Measurements from ENCODE around the gene PTGDS.

Gene PTGDS

GRCh38 chr9:136992819-136993369 lies 15.6 kb downstream of the PTGDS start:
- no peak for DNase-seq

GRCh38 chr9:136994180-136994887 lies 17.0 kb downstream of the PTGDS start:
- no peak for DNase-seq

- DNase-seq, result no peak
These were observed 17.6 kb downstream of the PTGDS start for GRCh38 chr9:136994888-136995230.

- DNase-seq, result no peak
These were observed 18.1 kb downstream of the PTGDS start for GRCh38 chr9:136995362-136995761.

- DNase-seq, result no peak
These were observed 18.5 kb downstream of the PTGDS start for GRCh38 chr9:136995772-136996311.

- DNase-seq, result peak; percentile 66
These were observed 19.3 kb downstream of the PTGDS start, which contains the start of gene CLIC3 for GRCh38 chr9:136996361-136997292. Gene CLIC3 (minus strand): TSS chr9:136996568. CDS start chr9:136996543, 25 bp downstream.

- DNase-seq, result peak; percentile 28
These were observed 20.1 kb downstream of the PTGDS start for GRCh38 chr9:136997371-136997770.

- DNase-seq, result peak; percentile 43
These were observed 20.5 kb downstream of the PTGDS start for GRCh38 chr9:136997830-136998234.

GRCh38 chr9:137000177-137000930 lies 23.1 kb downstream of the PTGDS start:
- DNase-seq, result no peak

- DNase-seq, result no peak
These were observed 24.7 kb downstream of the PTGDS start for GRCh38 chr9:137001857-137002645.

- no peak for DNase-seq
These were observed 25.3 kb downstream of the PTGDS start for GRCh38 chr9:137002646-137003041.

- peak; percentile 34 for DNase-seq
These were observed 27.0 kb downstream of the PTGDS start for GRCh38 chr9:137004285-137004684.

GRCh38 chr9:137006116-137007003 lies 29.1 kb downstream of the PTGDS start:
- DNase-seq, result no peak

- no peak for DNase-seq
These were observed 30.0 kb downstream of the PTGDS start for GRCh38 chr9:137007108-137007815.

GRCh38 chr9:137007816-137008270 lies 30.5 kb downstream of the PTGDS start:
- DNase-seq, result no peak

GRCh38 chr9:137008312-137008711 lies 31.0 kb downstream of the PTGDS start:
- no peak for DNase-seq

- DNase-seq, result no peak
These were observed 31.9 kb downstream of the PTGDS start for GRCh38 chr9:137009217-137009616.

- no peak for DNase-seq
These were observed 32.8 kb downstream of the PTGDS start for GRCh38 chr9:137009938-137010732.

- DNase-seq, result no peak
These were observed 33.9 kb downstream of the PTGDS start for GRCh38 chr9:137011156-137011555.

Data from activated T-cell treated with anti-CD3 and anti-CD28 coated beads, Interleukin-2, amount 50 U/mL, for 1 hour (primary cell).